NT2/D1 (cell line): ENCODE data around the gene CST3.

Experiments
- DNase-seq: peaks from one replicate; pipeline ENCODE4 v3.0.0-alpha.2; 2011; ENCODE audit warnings: low read depth, low spot score
- H3K27me3 ChIP-seq: 2 replicates; pipeline ENCODE4 v1.6.0; 2011; ENCODE audit warnings: mild to moderate bottlenecking; ENCODE audit not compliant: insufficient read length, insufficient read depth
- H3K36me3 ChIP-seq: 2 replicates; pipeline ENCODE4 v1.6.1; 2011; ENCODE audit warnings: mild to moderate bottlenecking, low read length, mixed read lengths; ENCODE audit not compliant: insufficient read depth, insufficient read length
- H3K4me1 ChIP-seq: 2 replicates; pipeline ENCODE4 v1.5.1; 2011; ENCODE audit not compliant: insufficient read depth, insufficient read length
- H3K4me3 ChIP-seq: 2 replicates; pipeline ENCODE4 v1.5.1; 2011; ENCODE audit warnings: low read depth; ENCODE audit not compliant: insufficient read length
- H3K9ac ChIP-seq: 2 replicates; pipeline ENCODE4 v1.6.0; 2011; ENCODE audit warnings: low read depth; ENCODE audit not compliant: insufficient read length
- H3K9me3 ChIP-seq: 2 replicates; pipeline ENCODE4 v1.5.1; 2011; ENCODE audit warnings: mild to moderate bottlenecking, low read length; ENCODE audit not compliant: insufficient read depth
- SUZ12 ChIP-seq: IDR thresholded peaks from 2 replicates; pipeline ENCODE4 v1.6.1; 2011; ENCODE audit not compliant: insufficient read length, insufficient read depth; ENCODE audit errors: extremely low read depth
- YY1 ChIP-seq: IDR thresholded peaks from 2 replicates; pipeline ENCODE4 v1.6.1; 2011; ENCODE audit not compliant: insufficient read length, insufficient read depth
- ZNF274 ChIP-seq: IDR thresholded peaks from 2 replicates; pipeline ENCODE4 v1.6.1; 2011; ENCODE audit warnings: mild to moderate bottlenecking, low read depth, low read length

The CST3 gene

DNA sequence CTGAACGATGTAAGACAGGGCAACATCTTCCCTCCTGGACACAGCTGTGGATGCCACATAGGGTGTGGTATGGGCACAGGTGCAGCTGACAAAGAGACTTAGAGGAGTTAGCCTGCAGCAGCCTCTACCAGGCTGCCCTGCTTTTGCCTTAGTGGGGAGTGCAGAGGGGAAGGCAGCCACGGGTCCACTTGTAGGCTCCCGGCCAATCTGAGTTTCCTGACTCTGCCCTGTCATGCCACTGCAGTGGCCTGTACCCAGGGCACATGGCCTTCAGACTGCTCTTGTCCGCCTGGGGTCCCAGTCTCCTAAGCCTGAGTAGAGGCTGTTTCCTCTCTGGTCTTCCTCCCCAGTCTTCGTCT is 52.3 kb downstream of the CST3 start:
- Histone ChIP-seq H3K27me3 (no peaks in the 10 kb centered on the region), H3K9me3 (peaks cover 18% of the 10 kb centered on the region; the same call in 1 of the 2 replicates), H3K9ac (no peak overlapping the region), H3K4me1 (peaks cover 3% of the 10 kb centered on the region), H3K36me3 (no peaks in the 10 kb centered on the region), H3K4me3 (no peak overlapping the region)
- no peak for DNase-seq
- TF ChIP-seq ZNF274 (no peak), YY1 (no peak), SUZ12 (no peak)

- Histone ChIP-seq H3K9me3 (peaks cover 18% of the 10 kb centered on the region; the same call in 1 of the 2 replicates), H3K27me3 (no peaks in the 10 kb centered on the region), H3K36me3 (no peaks in the 10 kb centered on the region), H3K9ac (no peak overlapping the region), H3K4me3 (no peak overlapping the region), H3K4me1 (peaks cover 3% of the 10 kb centered on the region)
- TF ChIP-seq SUZ12: no peak
- DNase-seq: no peak
Observed at GRCh38 chr20:23584434-23585199, 53.1 kb downstream of the CST3 start.
